IPS-NIHi11 (cell line): Measurements from ENCODE around the gene SPAAR.
A peak's percentile ranks its signal among the peaks of the same experiment; 100 is the strongest.

Experiments used
- DNase-seq: peaks from one replicate; pipeline ENCODE4 v3.0.0; 2012; ENCODE audit warnings: mixed read lengths, low spot score

The SPAAR gene

GRCh38 chr9:35948901-35949318, 39.6 kb downstream of the SPAAR start:
- no peak for DNase-seq

- no peak for DNase-seq
These were observed 42.4 kb downstream of the SPAAR start for GRCh38 chr9:35951736-35952135.

- no peak for DNase-seq
These were observed 43.4 kb downstream of the SPAAR start for GRCh38 chr9:35952526-35953191.

- DNase-seq: peak; percentile 68
These were observed 45.8 kb downstream of the SPAAR start for GRCh38 chr9:35954942-35955546.

GRCh38 chr9:35956651-35957050, 47.4 kb downstream of the SPAAR start:
- no peak for DNase-seq

- no peak for DNase-seq
These were observed 49.0 kb downstream of the SPAAR start, which contains the start of gene OR2S2 for GRCh38 chr9:35958104-35958837. Gene OR2S2, minus strand, starts transcription at chr9:35958154. Its CDS starts 56 bp downstream, at chr9:35958098.

GRCh38 chr9:35960039-35960655, 50.9 kb downstream of the SPAAR start:
- no peak for DNase-seq
